NCI-H1694 (cell line): ENCODE measurements around the gene AAMP.
A peak's percentile ranks its signal among the peaks of the same experiment; 100 is the strongest.

ENCODE experiments used
- DNase-seq: peaks from one replicate; lab custom pipeline; 2025; lab: John Stamatoyannopoulos, UW

Gene AAMP

DNA sequence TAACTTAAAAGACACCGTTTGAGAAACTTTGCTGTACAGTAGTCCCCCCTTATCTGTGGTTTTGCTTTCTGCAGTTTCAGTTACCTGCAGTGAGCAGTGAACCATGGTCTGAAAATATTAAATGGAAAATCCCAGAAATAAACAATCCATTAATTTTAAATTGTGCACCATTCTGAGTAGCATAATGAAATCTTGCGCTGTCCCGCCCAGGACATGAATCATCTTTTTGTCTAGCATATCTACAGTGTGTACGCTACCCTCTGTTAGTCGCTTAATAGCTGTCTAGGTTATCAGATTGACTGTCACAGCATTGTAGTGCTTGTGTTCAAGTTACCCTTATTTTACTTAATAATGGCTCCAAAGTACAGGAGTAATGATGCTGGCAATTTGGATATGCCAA lies 46.9 kb downstream of the AAMP start:
- DNase-seq = no peak

DNA sequence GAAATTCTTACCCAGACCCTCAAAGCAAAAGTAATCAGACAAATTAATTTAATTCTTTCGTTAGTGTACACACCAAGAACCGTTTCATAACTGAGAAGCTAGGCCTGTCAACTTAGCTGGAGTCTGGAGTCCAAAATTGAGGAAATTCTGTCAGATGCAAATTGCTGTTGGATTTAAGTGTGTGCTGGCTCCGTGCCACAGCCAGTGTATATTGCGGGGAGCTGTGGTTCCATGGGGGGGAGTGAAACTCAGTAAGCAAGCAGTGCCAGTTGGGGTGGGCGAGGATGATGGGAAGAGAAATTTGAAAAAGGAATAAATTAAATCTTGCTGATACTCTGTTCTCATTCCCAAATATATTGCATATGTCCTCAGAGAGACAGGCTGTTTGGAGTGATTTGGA lies 48.9 kb downstream of the AAMP start:
- DNase-seq = no peak

DNA sequence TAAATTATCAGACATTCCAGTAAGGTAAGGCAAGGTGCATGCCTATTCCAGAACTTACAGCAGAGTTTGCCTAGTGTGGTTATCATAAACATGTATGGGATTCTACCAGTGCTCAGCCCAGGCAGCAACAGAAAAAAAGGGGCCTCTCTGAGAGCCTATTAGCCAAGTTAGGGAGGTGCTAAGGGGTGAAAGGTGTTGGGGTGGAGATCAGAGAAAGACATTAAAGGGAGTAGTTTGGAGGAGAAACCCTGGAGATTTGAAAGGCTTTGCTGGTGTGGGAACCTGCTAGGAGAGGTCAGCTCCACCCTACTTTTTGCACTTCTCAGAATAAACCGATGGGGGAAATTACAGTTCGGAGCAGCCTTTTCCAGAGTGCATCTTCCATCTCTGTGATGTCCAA lies 50.0 kb downstream of the AAMP start:
- no peak for DNase-seq

DNA sequence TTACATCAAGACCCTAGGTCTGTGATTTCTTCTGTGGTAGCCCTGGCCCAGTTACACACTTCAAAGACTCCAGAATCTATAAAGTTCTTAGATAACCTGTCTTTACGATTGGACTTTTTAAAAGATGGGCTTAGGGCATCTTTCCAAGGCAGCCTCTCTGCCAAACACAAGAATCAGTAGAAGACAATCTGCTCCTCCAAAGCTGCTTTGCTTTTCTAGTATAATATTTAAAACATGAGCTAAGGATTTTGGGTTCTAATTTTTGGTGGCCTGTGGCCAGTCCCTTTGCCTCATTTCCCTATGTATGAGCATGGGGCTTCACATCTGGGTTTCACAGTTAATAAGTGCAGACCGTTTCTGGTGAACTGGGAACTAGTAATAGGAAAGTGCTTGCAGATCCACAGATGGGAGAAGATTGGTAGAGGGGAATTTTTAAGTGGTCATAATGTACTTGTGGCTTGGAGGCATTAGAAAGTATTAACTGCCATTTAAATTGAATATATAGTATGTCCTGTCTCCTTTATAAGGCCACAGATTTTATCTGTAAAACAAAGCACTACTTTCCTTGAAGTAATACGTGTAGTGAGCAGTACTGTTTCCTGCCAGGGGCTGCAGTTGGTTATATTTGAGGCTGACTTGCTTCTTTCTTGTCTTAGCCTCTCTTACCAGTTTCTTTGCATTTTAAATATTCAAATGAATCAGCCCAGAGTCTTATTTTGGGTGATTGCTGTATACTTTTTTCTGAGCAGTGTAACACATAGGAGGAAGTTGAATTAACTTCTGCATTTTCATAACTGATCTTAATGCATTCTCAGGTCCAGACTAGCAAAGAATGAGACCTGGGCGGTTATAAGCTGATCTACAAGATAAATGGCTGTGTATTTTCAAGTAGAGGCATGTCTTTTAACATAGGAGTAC lies 51.4 kb downstream of the AAMP start:
- no peak for DNase-seq

- DNase-seq = no peak
Observed at GRCh38 chr2:218217360-218218267, 52.3 kb downstream of the AAMP start.

DNA sequence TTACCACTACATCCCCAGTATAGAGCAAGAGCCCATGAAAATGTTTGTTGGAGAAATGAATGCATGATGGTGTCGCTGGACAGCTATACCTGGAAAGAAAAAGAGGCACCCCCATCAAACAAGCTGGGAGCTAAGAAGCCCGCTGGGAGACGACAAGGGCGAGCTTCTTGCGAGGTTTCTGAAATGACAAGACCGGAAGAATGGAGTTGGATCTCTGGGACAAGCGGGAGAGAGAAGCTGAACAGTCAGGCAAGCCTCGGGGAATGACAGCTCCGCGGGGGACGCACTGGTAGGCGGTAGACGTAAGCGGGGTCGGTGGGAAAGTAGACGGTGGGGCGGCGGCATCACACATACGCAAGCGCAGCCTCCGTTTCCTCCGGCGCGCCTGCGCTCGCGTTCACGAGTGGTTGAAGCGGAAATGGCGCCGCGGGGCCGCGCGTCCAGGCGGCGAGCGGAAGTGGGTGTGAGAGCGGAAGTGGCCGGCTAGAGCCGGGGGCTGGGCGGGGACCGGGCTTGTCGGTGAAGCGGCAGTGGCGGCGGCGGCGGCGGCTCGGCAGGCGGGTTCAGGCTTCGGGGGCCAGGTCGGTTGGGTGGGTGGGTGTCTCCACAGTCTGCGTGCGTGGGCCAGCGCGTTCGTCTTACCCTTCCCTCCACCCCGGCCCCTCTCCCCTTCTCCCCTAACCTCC lies 53.1 kb downstream of the AAMP start, which contains the start of gene ARPC2:
Gene ARPC2 (plus strand): TSS at position 516 of the 686 bp plus-strand sequence. CDS start 282 bp downstream, outside the sequence.
- peak; percentile 90 for DNase-seq

GRCh38 chr2:218216336-218216673 lies 53.6 kb downstream of the AAMP start:
- no peak for DNase-seq
